K562 (cell line): ENCODE results near the gene COQ3. TPM values are rescaled to one million over a fixed set of nuclear protein-coding genes. Genes with fewer than 3 reads are reported as not detected.

ENCODE experiments used
- ATAC-seq: fragments of 200-7000 bp; cut with Tn5 transposase; 3 replicates; pipeline ENCODE4 v1.9.1; 2020; ENCODE audit warnings: moderate library complexity
- BruUV-seq: library from RNA; stranded (reverse); fragments of 400-500 nt; replicated peaks from 2 replicates; lab custom pipeline; 2021; lab: Mats Ljungman, UMichigan
- CTCF ChIA-PET: fragments of 300-600 bp; formaldehyde crosslinking; extraction: SDS; loops from one replicate; lab custom pipeline; 2021; ENCODE audit warnings: low intra/inter-chr PET ratio; lab: Yijun Ruan, JAX
- POLR2A ChIA-PET: fragments of 300-600, 350-650 bp; sonication (Branson Sonifier 250); formaldehyde crosslinking; extraction: SDS; loops from one replicate; lab custom pipeline; 2021; ENCODE audit warnings: antibody characterized with exemption, inconsistent platforms; lab: Yijun Ruan, JAX
- DNase-seq, 4 experiments: peaks; one replicate each; pipeline versions ENCODE4 v3.0.0 to v3.0.0-alpha.2; 2011 to 2018; ENCODE audit warnings: low spot score in 3 of 4, mixed read lengths in 3 of 4; ENCODE audit errors: extremely low read depth in 1 of 4
- FAIRE-seq: peaks from 2 replicates; lab custom pipeline; 2011; peaks lifted over from hg19 to GRCh38; lab: Jason Lieb, UNC
- H2AFZ ChIP-seq: 2 replicates; pipeline ENCODE4 v1.6.0; 2011; ENCODE audit warnings: low read depth, low read length, control low read depth, inconsistent platforms
- H3K27ac ChIP-seq: fragments of 200-600 bp; 3 replicates; pipeline ENCODE4 v1.8.0; 2011; ENCODE audit warnings: low read depth, mild to moderate bottlenecking, control low read depth, inconsistent platforms, low read length, moderate library complexity, mixed read lengths; ENCODE audit errors: extremely low read depth
- H3K27me3 ChIP-seq, 2 experiments: fragments of 300-600 bp in 1 of 2; 2 replicates in 1 of 2; 3 replicates in 1 of 2; pipeline versions ENCODE4 v1.6.0 to v1.8.0; 2011; ENCODE audit warnings: inconsistent platforms in 2 of 2, low read length in 2 of 2, mild to moderate bottlenecking in 1 of 2, mixed read lengths in 1 of 2, moderate library complexity in 1 of 2; ENCODE audit not compliant: control insufficient read depth in 2 of 2, insufficient read depth in 2 of 2
- H3K36me3 ChIP-seq: fragments of 300-600 bp; 3 replicates; pipeline ENCODE4 v1.8.0; 2011; ENCODE audit warnings: mild to moderate bottlenecking, low read length, inconsistent platforms; ENCODE audit not compliant: control insufficient read depth, insufficient read depth
- H3K4me1 ChIP-seq, 2 experiments: fragments of 200-600 bp in 1 of 2; replicated peaks in 1 of 2; 2 replicates in 1 of 2; 3 replicates in 1 of 2; pipeline versions ENCODE4 v1.5.1 to v1.8.0; 2011; ENCODE audit warnings: inconsistent platforms in 2 of 2, low read length in 2 of 2, mild to moderate bottlenecking in 1 of 2, mixed read lengths in 1 of 2, moderate library complexity in 1 of 2; ENCODE audit not compliant: control insufficient read depth in 2 of 2, insufficient read depth in 2 of 2
- H3K4me2 ChIP-seq: 2 replicates; pipeline ENCODE4 v1.6.1; 2011; ENCODE audit warnings: low read length, control low read depth, inconsistent platforms, mixed read lengths; ENCODE audit not compliant: insufficient read depth
- H3K4me3 ChIP-seq: fragments of 200-600 bp; sonication (generic), shearing (Covaris generic); 2 replicates; pipeline ENCODE4 v1.5.1; 2016; ENCODE audit warnings: control low read depth, inconsistent platforms
- H3K79me2 ChIP-seq: fragments of 200-600 bp; 3 replicates; pipeline ENCODE4 v1.8.0; 2011; ENCODE audit warnings: low read length, inconsistent platforms; ENCODE audit not compliant: control insufficient read depth, insufficient read depth
- H3K9ac ChIP-seq, 2 experiments: 2 replicates each; pipeline versions ENCODE4 v1.6.0 to v1.6.1; 2011; ENCODE audit warnings: low read depth in 2 of 2, low read length in 2 of 2, control low read depth in 1 of 2, inconsistent platforms in 1 of 2, mild to moderate bottlenecking in 1 of 2, mixed read lengths in 1 of 2; ENCODE audit not compliant: insufficient read depth in 1 of 2
- H3K9me1 ChIP-seq: one replicate; pipeline ENCODE4 v1.6.0; 2011; ENCODE audit warnings: inconsistent platforms, mild to moderate bottlenecking, low read length, moderate library complexity; ENCODE audit not compliant: control insufficient read depth, insufficient read depth
- H3K9me3 ChIP-seq: replicated peaks from 2 replicates; pipeline ENCODE4 v1.5.1; 2011; ENCODE audit warnings: low read depth, low read length, inconsistent platforms; ENCODE audit not compliant: control insufficient read depth, insufficient read depth
- H4K20me1 ChIP-seq: replicated peaks from 2 replicates; pipeline ENCODE4 v1.6.1; 2011; ENCODE audit warnings: low read length, inconsistent platforms, mixed read lengths; ENCODE audit not compliant: control insufficient read depth, insufficient read depth
- CEBPG ChIP-seq, 3 experiments: fragments of 200-800 bp in 1 of 3; sonication (Bioruptor generic) in 1 of 3; sonication (generic) in 1 of 3; formaldehyde crosslinking in 1 of 3; IDR thresholded peaks in 2 of 3; conservative IDR thresholded peaks in 1 of 3; 2 replicates each; pipeline versions ENCODE4 v1.6.1 to v1.8.0; 2016 to 2022; ENCODE audit warnings: missing compliant biosample characterization in 2 of 3, missing genetic modification characterization in 2 of 3, mild to moderate bottlenecking in 1 of 3, missing genetic modification reagents in 1 of 3
- ERF ChIP-seq: fragments of 450-650 bp; formaldehyde crosslinking; IDR thresholded peaks from 2 replicates; pipeline ENCODE4 v1.4.0; 2020; ENCODE audit warnings: mild to moderate bottlenecking, mixed read lengths
- FOXA3 ChIP-seq, 2 experiments: fragments of 450-650 bp in 1 of 2; sonication (generic) in 1 of 2; formaldehyde crosslinking; IDR thresholded peaks in 1 of 2; conservative IDR thresholded peaks in 1 of 2; 2 replicates each; pipeline versions ENCODE4 v1.4.0 to v1.8.0; 2020 to 2022; ENCODE audit warnings: mild to moderate bottlenecking in 2 of 2, missing genetic modification reagents in 1 of 2
- GTF3C2 ChIP-seq: IDR thresholded peaks from 3 replicates; pipeline ENCODE4 v1.6.1; 2011; ENCODE audit warnings: borderline replicate concordance, mild to moderate bottlenecking, moderate library complexity; ENCODE audit not compliant: insufficient read length; ENCODE audit errors: extremely low read depth
- SNAPC5 ChIP-seq: fragments of 250-450 bp; sonication (Bioruptor Pico); IDR thresholded peaks from 2 replicates; pipeline ENCODE4 v1.8.0; 2021; ENCODE audit warnings: moderate library complexity, mild to moderate bottlenecking, inconsistent platforms
- SRSF3 ChIP-seq: fragments of 200-400 bp; formaldehyde crosslinking; IDR thresholded peaks from 2 replicates; pipeline ENCODE4 v1.6.1; 2016; ENCODE audit warnings: mild to moderate bottlenecking, low read length, moderate library complexity; ENCODE audit not compliant: insufficient read depth
- ZNF280A ChIP-seq: fragments of 450-650 bp; IDR thresholded peaks from 2 replicates; pipeline ENCODE4 v1.6.1; 2018; ENCODE audit warnings: mild to moderate bottlenecking, low read depth; ENCODE audit not compliant: partially characterized antibody
- ZNF408 ChIP-seq: fragments of 250-450 bp; sonication (Bioruptor Pico); IDR thresholded peaks from 2 replicates; pipeline ENCODE4 v1.4.0; 2020; ENCODE audit warnings: low read depth, mild to moderate bottlenecking, moderate library complexity
- WGBS: fragments of 100-300 bp; shearing (Covaris generic); methylation state at CpG from one replicate; pipeline ENCODE4 v1.1.6; 2016; ENCODE audit warnings: low coverage, mixed read lengths; ENCODE audit not compliant: insufficient coverage; ENCODE audit errors: missing lambda C conversion rate; 5-methylcytosine and 5-hydroxymethylcytosine counted together
- in situ Hi-C: fragments of 300-500 bp; cut with MboI; formaldehyde crosslinking; loops from 4 replicates; pipeline ENCODE4 v1.15.0; 2018; ENCODE audit warnings: inconsistent platforms, mixed read lengths
- intact Hi-C: fragments of 100-400 bp; cut with micrococcal nuclease; formaldehyde crosslinking; loops from 2 replicates; pipeline ENCODE4 v1.14.2; 2022
- polyA plus RNA-seq, 8 experiments: library from polyadenylated mRNA; depleted of rRNA in 4 of 8; stranded (reverse) in 5 of 8; unstranded in 3 of 8; fragments of >200 nt; fragmentation: Nextera tagmentation in 2 of 8; fragmentation: Illumina TruSeq in 1 of 8; extraction: Ambion mirVana in 2 of 8; extraction: Trizol in 1 of 8; gene quantifications; 2 replicates each; pipeline versions ENCODE4 v1.2.1 to v1.2.3, GENCODE V29; 2011 to 2014; ENCODE audit warnings: inconsistent platforms in 1 of 8, missing spikeins in 1 of 8
- total RNA-seq, 7 experiments: library from RNA; depleted of rRNA in 6 of 7; stranded (reverse); fragments of >200 nt in 6 of 7; fragmentation: Illumina TruSeq in 2 of 7; extraction: Trizol in 2 of 7; gene quantifications; 2 replicates each; pipeline versions ENCODE4 v1.2.1 to v1.2.3, GENCODE V29; 2011 to 2021; ENCODE audit warnings: low replicate concordance in 1 of 7
- TF ChIP-seq, protein P1 (sequence below), 2 experiments: fragments of 450-650 bp in 1 of 2; sonication (generic) in 1 of 2; formaldehyde crosslinking; conservative IDR thresholded peaks; 2 replicates each; pipeline versions ENCODE4 v1.4.0 to v1.8.1; 2020 to 2022; ENCODE audit warnings: mild to moderate bottlenecking in 1 of 2, missing genetic modification reagents in 1 of 2
- TF ChIP-seq, protein P2 (sequence below): sonication (generic); formaldehyde crosslinking; IDR thresholded peaks from 2 replicates; pipeline ENCODE4 v1.8.1; 2023; ENCODE audit warnings: mild to moderate bottlenecking, missing genetic modification reagents

The COQ3 gene
- total and polyA plus RNA-seq, 9 of the 15 experiments (the other 6 are each of a cell fraction or from before 2014, with no cell fraction given), result 16.9 to 137 (median 33.9) TPM

- peaks cover 8 to 20% of the 10 kb centered on the region in 2 experiments; a peak in 4 of 5 replicates for H3K4me1 ChIP-seq
- no peaks in the 10 kb centered on the region for H3K27me3 ChIP-seq
- in situ Hi-C loops, result no loop called here
- POLR2A ChIA-PET, result interaction anchor here (1.0 to 1.6 kb wide), 3 partner anchors 21 to 28 kb away, joined by 3 to 5 read pairs (median 3); no protein-coding TSS in a partner anchor
- no peak overlapping the region for H3K9ac ChIP-seq
- no peak overlapping the region for H3K4me3 ChIP-seq
- TF ChIP-seq ERF (CRISPR knock-in tag) (no peak), ZNF280A (no peak), SNAPC5 (CRISPR knock-in tag) (no peak), FOXA3 (CRISPR knock-in tag; conservative IDR thresholded peaks at IDR 0.05 in 1 of 2, IDR thresholded peaks at IDR 0.05 in 1 of 2) (no peak), ZNF408 (no peak), GTF3C2 (no peak), SRSF3 (no peak), CEBPG (CRISPR knock-in tag; IDR thresholded peaks at IDR 0.05) (no peak), CEBPG (tag; conservative IDR thresholded peaks at IDR 0.05 in 1 of 2, IDR thresholded peaks at IDR 0.05 in 1 of 2) (no peak)
- TF ChIP-seq, protein P1, sequence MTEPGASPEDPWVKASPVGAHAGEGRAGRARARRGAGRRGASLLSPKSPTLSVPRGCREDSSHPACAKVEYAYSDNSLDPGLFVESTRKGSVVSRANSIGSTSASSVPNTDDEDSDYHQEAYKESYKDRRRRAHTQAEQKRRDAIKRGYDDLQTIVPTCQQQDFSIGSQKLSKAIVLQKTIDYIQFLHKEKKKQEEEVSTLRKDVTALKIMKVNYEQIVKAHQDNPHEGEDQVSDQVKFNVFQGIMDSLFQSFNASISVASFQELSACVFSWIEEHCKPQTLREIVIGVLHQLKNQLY (CRISPR knock-in tag; conservative IDR thresholded peaks at IDR 0.05), result no peak
- TF ChIP-seq, protein P2, sequence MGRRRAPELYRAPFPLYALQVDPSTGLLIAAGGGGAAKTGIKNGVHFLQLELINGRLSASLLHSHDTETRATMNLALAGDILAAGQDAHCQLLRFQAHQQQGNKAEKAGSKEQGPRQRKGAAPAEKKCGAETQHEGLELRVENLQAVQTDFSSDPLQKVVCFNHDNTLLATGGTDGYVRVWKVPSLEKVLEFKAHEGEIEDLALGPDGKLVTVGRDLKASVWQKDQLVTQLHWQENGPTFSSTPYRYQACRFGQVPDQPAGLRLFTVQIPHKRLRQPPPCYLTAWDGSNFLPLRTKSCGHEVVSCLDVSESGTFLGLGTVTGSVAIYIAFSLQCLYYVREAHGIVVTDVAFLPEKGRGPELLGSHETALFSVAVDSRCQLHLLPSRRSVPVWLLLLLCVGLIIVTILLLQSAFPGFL (CRISPR knock-in tag), result no peak
- H3K9me1 ChIP-seq, result peaks cover 4% of the 10 kb centered on the region
- CTCF ChIA-PET, result no interaction called here
- peaks cover 22% of the 10 kb centered on the region; the same call in 1 of the 2 replicates for H4K20me1 ChIP-seq
- no TSS peak for BruUV-seq
- peaks cover 39% of the 10 kb centered on the region for H3K36me3 ChIP-seq
- H3K27ac ChIP-seq, result no peak overlapping the region
- ATAC-seq, result no peak
- H3K9me3 ChIP-seq, result no peaks in the 10 kb centered on the region
- H2AFZ ChIP-seq, result no peak overlapping the region
- no peak for FAIRE-seq
- intact Hi-C loops, result no loop called here
- 97% methylated on average over 6 of the region's 6 CpGs for WGBS
- H3K4me2 ChIP-seq, result no peak overlapping the region
- DNase-seq, result no peak
- peaks cover 89% of the 10 kb centered on the region for H3K79me2 ChIP-seq
These were observed 28.9 kb upstream of the COQ3 start for GRCh38 chr6:99422912-99423311.
